Measurements from ENCODE around the gene GALNT9. TPM values are rescaled to one million over a fixed set of nuclear protein-coding genes. Genes with fewer than 3 reads are reported as not detected.

GALNT9 gene
- total RNA-seq, 1 experiment from 2014 or later = not detected

DNA sequence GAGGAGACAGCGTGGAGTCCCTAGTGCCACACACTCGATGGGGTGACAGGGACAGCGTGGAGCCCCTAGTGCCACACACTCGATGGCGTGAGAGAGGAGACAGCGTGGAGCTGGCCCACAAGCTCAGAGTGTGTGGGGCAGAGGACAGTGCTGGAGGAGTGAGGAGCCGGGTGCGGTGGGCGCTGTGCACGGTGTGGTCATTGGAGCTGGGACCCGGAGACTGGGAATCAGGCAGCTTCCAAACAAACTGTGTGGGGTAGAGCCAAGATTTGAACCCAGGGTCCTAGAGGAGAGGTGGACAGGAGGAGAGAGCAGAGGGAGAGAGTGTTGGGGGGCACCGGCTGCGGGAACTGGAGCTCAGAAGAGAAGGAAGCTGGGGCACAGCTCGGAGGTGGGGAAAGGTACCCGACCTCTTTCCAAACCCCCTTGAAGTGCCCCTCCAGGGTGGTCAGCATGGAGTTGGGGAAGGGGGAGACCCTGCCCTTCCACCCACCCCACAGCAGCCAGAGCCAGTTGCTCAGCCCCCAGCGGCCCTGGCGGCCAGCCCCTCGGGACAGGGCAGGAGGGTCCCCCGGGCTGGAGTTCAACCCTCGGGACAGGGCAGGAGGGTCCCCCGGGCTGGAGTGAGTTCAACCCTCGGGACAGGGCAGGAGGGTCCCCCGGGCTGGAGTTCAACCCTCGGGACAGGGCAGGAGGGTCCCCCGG lies 94.1 kb downstream of the GALNT9 start:
- Histone ChIP-seq H3K9ac (ENCODE audit: low read length) (no peak overlapping the region), H3K9me3 (ENCODE audit: low read length) (no peaks in the 10 kb centered on the region), H3K4me3 (ENCODE audit: low read length) (no peak overlapping the region), H2AFZ (ENCODE audit: low read length) (no peak overlapping the region), H3K27ac (ENCODE audit: low read length) (no peak overlapping the region), H3K4me1 (ENCODE audit: low read length) (no peaks in the 10 kb centered on the region), H3K9me2 (replicated peaks; ENCODE audit: insufficient read depth, low read length) (no peaks in the 10 kb centered on the region), H3K4me2 (ENCODE audit: low read depth, low read length, poor library complexity, severe bottlenecking) (no peak overlapping the region), H4K20me1 (ENCODE audit: insufficient read depth, low read depth, low read length) (no peaks in the 10 kb centered on the region), H3K79me2 (ENCODE audit: low read length) (no peaks in the 10 kb centered on the region), H3K36me3 (ENCODE audit: insufficient read depth, low read length) (no peaks in the 10 kb centered on the region), H3K27me3 (ENCODE audit: low read length) (no peaks in the 10 kb centered on the region)
- DNase-seq = no peak

- Histone ChIP-seq H3K4me2 (ENCODE audit: low read depth, low read length, poor library complexity, severe bottlenecking) (no peak overlapping the region), H3K9me3 (ENCODE audit: low read length) (peaks cover 9% of the 10 kb centered on the region), H3K9ac (ENCODE audit: low read length) (no peak overlapping the region), H3K4me3 (ENCODE audit: low read length) (no peak overlapping the region), H3K79me2 (ENCODE audit: low read length) (no peaks in the 10 kb centered on the region), H3K4me1 (ENCODE audit: low read length) (no peaks in the 10 kb centered on the region), H2AFZ (ENCODE audit: low read length) (no peak overlapping the region), H3K36me3 (ENCODE audit: insufficient read depth, low read length) (no peaks in the 10 kb centered on the region), H4K20me1 (ENCODE audit: insufficient read depth, low read depth, low read length) (no peaks in the 10 kb centered on the region), H3K27me3 (ENCODE audit: low read length) (no peaks in the 10 kb centered on the region), H3K27ac (ENCODE audit: low read length) (no peak overlapping the region), H3K9me2 (replicated peaks; ENCODE audit: insufficient read depth, low read length) (no peaks in the 10 kb centered on the region)
- no peak for DNase-seq
Measured at GRCh38 chr12:132230381-132230780, 99.0 kb downstream of the GALNT9 start.

- Histone ChIP-seq H3K27ac (ENCODE audit: low read length) (no peak overlapping the region), H3K9ac (ENCODE audit: low read length) (no peak overlapping the region), H3K4me2 (ENCODE audit: low read depth, low read length, poor library complexity, severe bottlenecking) (no peak overlapping the region), H2AFZ (ENCODE audit: low read length) (no peak overlapping the region), H4K20me1 (ENCODE audit: insufficient read depth, low read depth, low read length) (no peaks in the 10 kb centered on the region), H3K79me2 (ENCODE audit: low read length) (no peaks in the 10 kb centered on the region), H3K9me2 (replicated peaks; ENCODE audit: insufficient read depth, low read length) (no peaks in the 10 kb centered on the region), H3K4me3 (ENCODE audit: low read length) (no peak overlapping the region), H3K9me3 (ENCODE audit: low read length) (peaks cover 13% of the 10 kb centered on the region), H3K36me3 (ENCODE audit: insufficient read depth, low read length) (no peaks in the 10 kb centered on the region), H3K27me3 (ENCODE audit: low read length) (no peaks in the 10 kb centered on the region), H3K4me1 (ENCODE audit: low read length) (no peaks in the 10 kb centered on the region)
- DNase-seq = no peak
Measured at GRCh38 chr12:132229926-132230325, 99.5 kb downstream of the GALNT9 start.

DNA sequence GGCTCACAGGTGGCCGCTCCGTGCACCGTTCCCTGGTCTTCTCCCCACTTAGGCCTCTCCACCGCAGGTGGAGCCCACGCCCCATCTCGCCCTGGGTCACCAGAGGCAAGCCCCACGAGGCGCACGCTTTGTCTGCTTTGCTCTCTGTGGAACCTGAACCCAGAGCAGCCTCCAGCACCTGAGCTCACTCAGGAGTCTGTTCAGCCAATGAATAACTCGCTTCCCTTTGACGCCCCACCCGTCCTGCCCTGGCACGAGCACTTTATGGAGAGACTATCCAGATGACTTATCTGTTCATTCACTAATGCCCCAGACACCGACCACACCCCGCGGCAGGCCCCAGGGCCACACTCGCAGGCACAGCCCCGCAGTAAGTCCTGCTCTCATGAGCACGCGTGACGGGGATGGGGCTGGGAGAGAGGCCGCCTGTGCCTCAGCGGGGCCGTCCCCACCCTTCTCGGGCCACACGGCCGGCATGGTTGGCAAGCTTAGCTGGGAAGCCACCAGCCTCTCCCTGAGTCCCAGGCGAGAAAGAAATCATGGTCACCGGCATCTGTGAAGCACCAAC lies 100.1 kb downstream of the GALNT9 start:
- no peak for DNase-seq
- H4K20me1 ChIP-seq (ENCODE audit: insufficient read depth, low read depth, low read length) = no peaks in the 10 kb centered on the region
- H3K9me3 ChIP-seq (ENCODE audit: low read length) = peaks cover 13% of the 10 kb centered on the region
- no peak overlapping the region for H3K27ac ChIP-seq (ENCODE audit: low read length)
- H3K27me3 ChIP-seq (ENCODE audit: low read length) = no peaks in the 10 kb centered on the region
- H3K4me1 ChIP-seq (ENCODE audit: low read length) = no peaks in the 10 kb centered on the region
- no peaks in the 10 kb centered on the region for H3K79me2 ChIP-seq (ENCODE audit: low read length)
- no peaks in the 10 kb centered on the region for H3K36me3 ChIP-seq (ENCODE audit: insufficient read depth, low read length)
- H3K4me2 ChIP-seq (ENCODE audit: low read depth, low read length, poor library complexity, severe bottlenecking) = no peak overlapping the region
- H3K9me2 ChIP-seq (replicated peaks; ENCODE audit: insufficient read depth, low read length) = no peaks in the 10 kb centered on the region
- H3K4me3 ChIP-seq (ENCODE audit: low read length) = no peak overlapping the region
- no peak overlapping the region for H2AFZ ChIP-seq (ENCODE audit: low read length)
- H3K9ac ChIP-seq (ENCODE audit: low read length) = no peak overlapping the region

- Histone ChIP-seq H2AFZ (ENCODE audit: low read length) (no peak overlapping the region), H3K9me3 (ENCODE audit: low read length) (peaks cover 13% of the 10 kb centered on the region), H3K27ac (ENCODE audit: low read length) (no peak overlapping the region), H3K9ac (ENCODE audit: low read length) (no peak overlapping the region), H3K79me2 (ENCODE audit: low read length) (no peaks in the 10 kb centered on the region), H3K4me3 (ENCODE audit: low read length) (no peak overlapping the region), H3K27me3 (ENCODE audit: low read length) (no peaks in the 10 kb centered on the region), H3K36me3 (ENCODE audit: insufficient read depth, low read length) (no peaks in the 10 kb centered on the region), H3K4me1 (ENCODE audit: low read length) (no peaks in the 10 kb centered on the region), H3K4me2 (ENCODE audit: low read depth, low read length, poor library complexity, severe bottlenecking) (no peak overlapping the region), H4K20me1 (ENCODE audit: insufficient read depth, low read depth, low read length) (no peaks in the 10 kb centered on the region), H3K9me2 (replicated peaks; ENCODE audit: insufficient read depth, low read length) (no peaks in the 10 kb centered on the region)
- DNase-seq = no peak
Measured at GRCh38 chr12:132228476-132229192, 100.8 kb downstream of the GALNT9 start.

DNA sequence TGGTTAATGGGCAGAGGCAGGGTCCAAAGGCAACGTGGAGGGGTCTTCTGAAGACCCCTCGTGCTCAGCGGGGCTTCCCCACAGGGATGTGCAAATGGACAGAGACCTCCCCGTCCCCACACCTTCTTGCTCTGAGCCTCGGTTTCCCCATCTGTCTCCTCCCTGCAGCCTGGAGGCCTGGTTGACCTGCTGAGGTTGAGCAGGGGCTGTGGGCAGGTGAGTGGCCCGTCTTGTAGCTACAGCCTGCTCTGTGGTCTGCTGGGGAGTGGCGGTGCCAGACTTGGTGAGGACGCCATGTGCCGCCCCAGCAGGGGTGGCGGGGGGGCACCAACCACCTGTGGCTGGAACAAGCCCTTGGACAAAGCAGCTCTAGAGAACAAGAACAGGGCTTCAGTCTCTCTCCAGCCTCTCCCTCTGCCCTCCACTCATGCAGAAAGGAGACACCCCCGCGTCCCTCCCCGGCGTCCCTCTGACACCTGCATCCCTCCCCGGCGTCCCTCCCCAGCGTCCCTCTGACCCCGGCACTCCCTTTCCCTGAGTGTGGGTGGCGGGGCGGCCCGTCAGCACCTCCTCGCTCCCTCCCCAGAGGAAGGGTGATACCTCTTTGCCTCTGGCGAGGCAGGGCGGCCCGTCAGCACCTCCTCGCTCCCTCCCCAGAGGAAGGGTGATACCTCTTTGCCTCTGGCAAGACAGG lies 101.5 kb downstream of the GALNT9 start:
- Histone ChIP-seq H3K9ac (ENCODE audit: low read length) (no peak overlapping the region), H3K36me3 (ENCODE audit: insufficient read depth, low read length) (no peaks in the 10 kb centered on the region), H2AFZ (ENCODE audit: low read length) (no peak overlapping the region), H3K9me3 (ENCODE audit: low read length) (peaks cover 13% of the 10 kb centered on the region), H3K27me3 (ENCODE audit: low read length) (no peaks in the 10 kb centered on the region), H3K27ac (ENCODE audit: low read length) (no peak overlapping the region), H4K20me1 (ENCODE audit: insufficient read depth, low read depth, low read length) (no peaks in the 10 kb centered on the region), H3K4me2 (ENCODE audit: low read depth, low read length, poor library complexity, severe bottlenecking) (no peak overlapping the region), H3K4me1 (ENCODE audit: low read length) (no peaks in the 10 kb centered on the region), H3K79me2 (ENCODE audit: low read length) (no peaks in the 10 kb centered on the region), H3K9me2 (replicated peaks; ENCODE audit: insufficient read depth, low read length) (no peaks in the 10 kb centered on the region), H3K4me3 (ENCODE audit: low read length) (no peak overlapping the region)
- DNase-seq = no peak

GRCh38 chr12:132227118-132227517 lies 102.3 kb downstream of the GALNT9 start:
- Histone ChIP-seq H3K4me2 (ENCODE audit: low read depth, low read length, poor library complexity, severe bottlenecking) (no peak overlapping the region), H3K27me3 (ENCODE audit: low read length) (no peaks in the 10 kb centered on the region), H3K9me2 (replicated peaks; ENCODE audit: insufficient read depth, low read length) (no peaks in the 10 kb centered on the region), H3K9ac (ENCODE audit: low read length) (no peak overlapping the region), H3K9me3 (ENCODE audit: low read length) (peaks cover 13% of the 10 kb centered on the region), H3K27ac (ENCODE audit: low read length) (no peak overlapping the region), H2AFZ (ENCODE audit: low read length) (no peak overlapping the region), H3K4me1 (ENCODE audit: low read length) (no peaks in the 10 kb centered on the region), H3K4me3 (ENCODE audit: low read length) (no peak overlapping the region), H4K20me1 (ENCODE audit: insufficient read depth, low read depth, low read length) (no peaks in the 10 kb centered on the region), H3K36me3 (ENCODE audit: insufficient read depth, low read length) (no peaks in the 10 kb centered on the region), H3K79me2 (ENCODE audit: low read length) (no peaks in the 10 kb centered on the region)
- no peak for DNase-seq

- Histone ChIP-seq H3K9ac (ENCODE audit: low read length) (no peak overlapping the region), H3K9me2 (replicated peaks; ENCODE audit: insufficient read depth, low read length) (no peaks in the 10 kb centered on the region), H3K9me3 (ENCODE audit: low read length) (peaks cover 13% of the 10 kb centered on the region), H2AFZ (ENCODE audit: low read length) (no peak overlapping the region), H3K27ac (ENCODE audit: low read length) (no peak overlapping the region), H3K4me1 (ENCODE audit: low read length) (no peaks in the 10 kb centered on the region), H3K27me3 (ENCODE audit: low read length) (no peaks in the 10 kb centered on the region), H3K4me2 (ENCODE audit: low read depth, low read length, poor library complexity, severe bottlenecking) (no peak overlapping the region), H3K36me3 (ENCODE audit: insufficient read depth, low read length) (no peaks in the 10 kb centered on the region), H4K20me1 (ENCODE audit: insufficient read depth, low read depth, low read length) (no peaks in the 10 kb centered on the region), H3K4me3 (ENCODE audit: low read length) (no peak overlapping the region), H3K79me2 (ENCODE audit: low read length) (no peaks in the 10 kb centered on the region)
- no peak for DNase-seq
Measured at GRCh38 chr12:132226604-132227003, 102.8 kb downstream of the GALNT9 start.
